ENCODE results near the gene CEMIP2.

- TF ChIP-seq POLR2AphosphoS5 (IDR thresholded peaks at IDR 0.05; ENCODE audit: borderline replicate concordance, low read depth, low read length) (no peak), EZH2 (IDR thresholded peaks at IDR 0.05) (no peak)
Measured at GRCh38 chr9:71663216-71663615, 105.1 kb downstream of the CEMIP2 start.
